C4-2B (cell line): ENCODE measurements around the gene CMIP.
"Not testable (repeated sequence)": the region's sequence is repeated elsewhere in the genome, so short reads cannot be mapped to it uniquely, and the experiment has no call there.

ENCODE experiments used
- H3K27ac ChIP-seq: fragments of 450-650 bp; 2 replicates; pipeline ENCODE4 v1.5.1; 2017
- ZFX ChIP-seq: fragments of 450-650 bp; IDR thresholded peaks from 2 replicates; pipeline ENCODE4 v1.6.1; 2017
- TF ChIP-seq, protein P1 (sequence below): fragments of 450-650 bp; conservative IDR thresholded peaks from 2 replicates; pipeline ENCODE4 v1.5.1; 2017; ENCODE audit warnings: mild to moderate bottlenecking

Gene CMIP

DNA sequence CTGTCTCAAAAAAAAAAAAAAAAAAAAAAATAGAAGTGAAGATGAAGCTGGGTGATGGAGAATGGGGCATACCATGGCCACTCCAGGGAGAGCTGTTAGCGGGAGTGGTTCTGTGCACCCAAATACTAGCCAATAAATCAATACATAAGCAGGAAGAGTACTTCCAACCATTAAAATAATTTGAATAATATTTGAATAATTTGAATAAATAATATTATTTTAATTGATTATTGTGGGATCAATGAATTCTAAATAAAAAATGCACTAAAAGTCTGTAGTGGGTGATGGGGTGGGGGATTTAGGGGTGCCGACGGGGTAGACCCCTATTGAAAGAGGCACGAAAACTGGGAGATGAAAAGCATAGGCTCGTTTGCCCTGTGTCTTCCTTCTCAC, 41.4 kb upstream of the CMIP start:
- TF ChIP-seq, protein P1, sequence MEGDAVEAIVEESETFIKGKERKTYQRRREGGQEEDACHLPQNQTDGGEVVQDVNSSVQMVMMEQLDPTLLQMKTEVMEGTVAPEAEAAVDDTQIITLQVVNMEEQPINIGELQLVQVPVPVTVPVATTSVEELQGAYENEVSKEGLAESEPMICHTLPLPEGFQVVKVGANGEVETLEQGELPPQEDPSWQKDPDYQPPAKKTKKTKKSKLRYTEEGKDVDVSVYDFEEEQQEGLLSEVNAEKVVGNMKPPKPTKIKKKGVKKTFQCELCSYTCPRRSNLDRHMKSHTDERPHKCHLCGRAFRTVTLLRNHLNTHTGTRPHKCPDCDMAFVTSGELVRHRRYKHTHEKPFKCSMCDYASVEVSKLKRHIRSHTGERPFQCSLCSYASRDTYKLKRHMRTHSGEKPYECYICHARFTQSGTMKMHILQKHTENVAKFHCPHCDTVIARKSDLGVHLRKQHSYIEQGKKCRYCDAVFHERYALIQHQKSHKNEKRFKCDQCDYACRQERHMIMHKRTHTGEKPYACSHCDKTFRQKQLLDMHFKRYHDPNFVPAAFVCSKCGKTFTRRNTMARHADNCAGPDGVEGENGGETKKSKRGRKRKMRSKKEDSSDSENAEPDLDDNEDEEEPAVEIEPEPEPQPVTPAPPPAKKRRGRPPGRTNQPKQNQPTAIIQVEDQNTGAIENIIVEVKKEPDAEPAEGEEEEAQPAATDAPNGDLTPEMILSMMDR: no peak
- no peak for TF ChIP-seq ZFX
- H3K27ac ChIP-seq: no peak overlapping the region

DNA sequence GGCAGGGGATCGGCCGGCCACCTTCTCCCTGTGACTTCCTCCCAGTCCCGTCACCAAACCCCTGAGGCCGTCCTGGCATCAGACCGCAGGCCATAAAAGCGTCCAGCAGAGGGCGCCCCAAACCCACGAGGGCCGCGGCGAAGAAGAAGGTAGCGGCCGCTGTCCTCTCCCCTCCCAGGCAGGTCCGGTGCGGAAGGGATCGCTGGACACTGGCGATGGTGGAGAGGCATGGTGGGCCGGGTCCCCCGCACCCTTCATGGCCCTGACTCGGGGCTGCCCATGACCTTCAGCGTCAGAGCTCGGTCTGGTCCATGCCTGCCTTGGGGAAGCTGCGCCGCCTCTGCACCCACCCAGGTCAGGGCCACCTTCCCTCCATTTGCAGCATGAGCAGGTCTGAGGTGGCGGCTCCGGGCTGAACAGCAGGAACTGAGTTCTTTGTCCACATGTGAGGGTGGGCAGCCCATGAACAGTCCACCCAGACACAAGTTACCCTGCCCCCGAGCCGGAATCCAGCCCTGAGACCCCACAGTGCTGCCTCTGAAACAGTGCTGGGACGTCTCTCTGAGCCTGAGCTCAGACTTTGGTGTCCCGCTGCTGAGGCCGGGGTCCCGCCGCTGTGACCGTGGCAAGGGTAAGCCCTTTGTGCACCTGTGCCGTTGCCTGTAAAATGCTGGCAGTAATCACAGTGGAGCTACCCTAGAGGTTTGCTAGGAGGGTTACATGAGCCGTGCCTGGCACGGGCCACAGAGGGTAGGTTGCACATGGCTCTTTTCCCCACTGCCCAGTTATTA, 40.8 kb upstream of the CMIP start:
- no peak overlapping the region for H3K27ac ChIP-seq
- TF ChIP-seq ZFX: no peak
- TF ChIP-seq, protein P1: peak; percentile 94

DNA sequence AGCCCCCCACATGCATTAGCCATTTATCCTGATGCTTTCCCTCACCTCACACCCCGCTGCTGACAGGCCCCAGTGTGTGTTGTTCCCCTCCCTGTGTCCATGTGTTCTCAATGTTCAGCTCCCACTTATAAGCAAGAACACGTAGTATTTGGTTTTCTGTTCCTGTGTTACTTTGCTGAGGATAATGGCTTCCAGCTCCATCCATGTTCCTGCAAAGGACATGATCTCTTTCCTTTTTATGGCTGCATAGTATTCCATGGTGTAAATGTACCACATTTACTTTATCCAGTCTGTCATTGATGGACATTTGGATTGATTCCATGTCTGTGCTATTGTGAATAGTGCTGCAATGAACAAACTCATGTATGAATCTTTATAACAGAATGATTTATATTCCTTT, 39.6 kb upstream of the CMIP start:
- not testable (repeated sequence) for H3K27ac ChIP-seq

DNA sequence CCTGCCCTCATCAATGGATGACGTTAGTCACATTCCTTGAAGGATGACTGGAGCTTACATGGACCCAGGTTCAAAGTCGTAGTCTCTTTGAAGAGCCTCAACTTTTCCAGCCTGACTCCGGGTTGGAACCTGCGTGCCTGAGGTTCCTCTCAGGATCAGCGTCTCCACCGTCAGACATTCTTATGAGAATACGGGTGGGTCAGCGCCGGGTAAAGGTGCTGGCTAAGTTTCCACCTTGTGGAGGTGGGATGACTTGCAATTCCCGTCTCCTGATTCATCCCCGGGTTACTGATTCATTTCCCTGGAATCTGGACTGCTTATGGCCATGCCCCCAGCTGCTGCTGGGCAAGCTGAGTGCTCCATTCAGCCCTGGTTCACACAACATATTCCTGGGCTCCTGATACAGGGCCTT, 38.9 kb upstream of the CMIP start:
- H3K27ac ChIP-seq: no peak overlapping the region
- TF ChIP-seq, protein P1: no peak
- TF ChIP-seq ZFX: no peak

DNA sequence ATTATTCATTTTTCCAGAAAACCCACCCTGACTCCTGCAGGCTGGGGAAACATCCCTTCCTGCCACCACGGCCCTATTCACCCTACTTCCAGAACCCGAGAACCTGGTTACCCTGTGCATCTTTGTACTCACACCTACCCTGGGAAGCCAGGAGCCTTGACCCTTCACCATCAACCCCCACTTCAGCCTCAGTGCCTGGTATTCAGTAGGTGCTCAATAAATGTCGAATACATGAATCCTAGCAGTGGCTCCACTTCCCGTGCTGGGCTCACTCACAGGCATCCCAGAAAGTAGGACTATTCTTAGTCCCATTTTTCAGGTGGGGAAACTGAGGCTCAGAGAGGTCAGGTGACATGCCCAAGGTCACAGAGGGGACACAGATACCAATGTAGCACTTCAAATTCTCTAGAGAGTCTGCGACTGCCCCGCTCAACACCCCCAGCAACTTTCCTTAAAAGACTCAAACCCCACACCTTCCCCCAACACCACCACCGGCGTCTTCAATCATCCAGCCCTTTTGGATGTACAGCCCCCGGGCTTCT, 36.1 kb upstream of the CMIP start:
- no peak overlapping the region for H3K27ac ChIP-seq
- TF ChIP-seq ZFX: no peak
- TF ChIP-seq, protein P1: no peak

- no peak overlapping the region for H3K27ac ChIP-seq
- no peak for TF ChIP-seq ZFX
- TF ChIP-seq, protein P1: no peak
Measured at GRCh38 chr16:81409016-81409556, 35.5 kb upstream of the CMIP start.

DNA sequence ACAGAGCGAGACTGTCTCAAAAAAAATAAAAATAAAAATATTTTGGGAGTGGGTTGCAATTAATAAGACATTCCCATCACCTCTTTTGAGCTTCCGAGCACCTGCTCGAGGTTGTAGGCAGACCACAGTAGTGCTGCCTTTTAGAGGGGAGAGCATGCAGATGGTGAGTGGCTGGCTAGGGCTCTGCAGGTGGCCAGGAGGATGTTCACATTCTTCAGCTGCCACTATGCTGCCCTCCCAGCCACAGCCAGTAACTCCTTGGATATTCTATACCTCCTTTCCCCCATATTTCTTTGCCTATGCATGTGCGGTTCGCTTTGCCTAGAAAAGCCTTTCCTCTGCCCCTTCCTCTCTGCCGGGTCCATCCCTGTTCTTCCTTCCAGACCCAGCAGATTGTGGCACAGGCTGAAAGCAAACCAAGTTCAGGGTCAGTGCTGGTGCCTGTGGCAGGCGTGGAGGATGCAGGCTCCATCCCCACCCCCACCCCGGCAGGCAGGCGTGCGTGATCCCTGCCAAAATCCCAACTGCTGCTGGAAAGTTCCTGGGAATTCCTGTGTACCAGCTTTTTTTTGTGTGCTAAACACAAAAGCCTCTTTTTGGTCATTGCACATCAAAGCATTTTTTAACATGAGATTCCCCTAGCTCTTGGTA, 33.8 kb upstream of the CMIP start:
- TF ChIP-seq ZFX: no peak
- TF ChIP-seq, protein P1: no peak
- no peak overlapping the region for H3K27ac ChIP-seq
